NB4 (cell line): ENCODE data around the gene UGT8.

Source experiments
- DNase-seq: peaks from one replicate; pipeline ENCODE4 v3.0.0; 2010; ENCODE audit warnings: low read depth
- H3K4me3 ChIP-seq: one replicate; pipeline ENCODE4 v1.5.1; 2011; ENCODE audit warnings: mild to moderate bottlenecking, low read depth, low read length, moderate library complexity
- MYC ChIP-seq: IDR thresholded peaks from 2 replicates; pipeline ENCODE4 v1.6.1; 2011; ENCODE audit warnings: low read depth, low read length
- POLR2A ChIP-seq: IDR thresholded peaks from 2 replicates; pipeline ENCODE4 v1.6.1; 2011; ENCODE audit warnings: mild to moderate bottlenecking; ENCODE audit not compliant: insufficient read length; ENCODE audit errors: extremely low read depth
- TF ChIP-seq, protein P1 (sequence below): IDR thresholded peaks from 2 replicates; pipeline ENCODE4 v1.6.1; 2011; ENCODE audit warnings: low read depth, low read length
- TF ChIP-seq, protein P2 (sequence below): IDR thresholded peaks from one replicate; pipeline ENCODE4 v1.5.1; 2012; ENCODE audit warnings: low read depth, low read length

UGT8 gene

DNA sequence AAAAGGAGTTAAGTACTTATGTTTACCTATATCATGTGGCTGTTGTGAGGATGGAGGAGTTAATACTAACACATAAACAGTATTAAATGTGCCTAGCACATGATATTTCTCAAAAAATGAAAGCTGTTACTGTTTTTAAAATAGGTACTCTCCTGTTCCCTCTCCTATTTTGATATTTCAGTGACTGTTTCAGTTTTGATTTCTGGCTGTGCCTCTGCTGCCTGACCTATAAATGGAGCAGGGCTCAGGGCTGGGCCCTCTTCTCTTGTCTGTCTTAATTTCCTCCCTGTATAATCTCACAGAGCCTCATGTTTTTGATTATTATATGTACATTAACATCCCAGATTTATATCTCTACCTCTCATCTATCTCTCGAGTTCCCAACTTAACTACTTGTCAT, 93.3 kb downstream of the UGT8 start:
- H3K4me3 ChIP-seq: no peak overlapping the region
- DNase-seq: no peak
- TF ChIP-seq, protein P1, sequence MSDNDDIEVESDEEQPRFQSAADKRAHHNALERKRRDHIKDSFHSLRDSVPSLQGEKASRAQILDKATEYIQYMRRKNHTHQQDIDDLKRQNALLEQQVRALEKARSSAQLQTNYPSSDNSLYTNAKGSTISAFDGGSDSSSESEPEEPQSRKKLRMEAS: no peak
- no peak for TF ChIP-seq POLR2A
- TF ChIP-seq, protein P2, sequence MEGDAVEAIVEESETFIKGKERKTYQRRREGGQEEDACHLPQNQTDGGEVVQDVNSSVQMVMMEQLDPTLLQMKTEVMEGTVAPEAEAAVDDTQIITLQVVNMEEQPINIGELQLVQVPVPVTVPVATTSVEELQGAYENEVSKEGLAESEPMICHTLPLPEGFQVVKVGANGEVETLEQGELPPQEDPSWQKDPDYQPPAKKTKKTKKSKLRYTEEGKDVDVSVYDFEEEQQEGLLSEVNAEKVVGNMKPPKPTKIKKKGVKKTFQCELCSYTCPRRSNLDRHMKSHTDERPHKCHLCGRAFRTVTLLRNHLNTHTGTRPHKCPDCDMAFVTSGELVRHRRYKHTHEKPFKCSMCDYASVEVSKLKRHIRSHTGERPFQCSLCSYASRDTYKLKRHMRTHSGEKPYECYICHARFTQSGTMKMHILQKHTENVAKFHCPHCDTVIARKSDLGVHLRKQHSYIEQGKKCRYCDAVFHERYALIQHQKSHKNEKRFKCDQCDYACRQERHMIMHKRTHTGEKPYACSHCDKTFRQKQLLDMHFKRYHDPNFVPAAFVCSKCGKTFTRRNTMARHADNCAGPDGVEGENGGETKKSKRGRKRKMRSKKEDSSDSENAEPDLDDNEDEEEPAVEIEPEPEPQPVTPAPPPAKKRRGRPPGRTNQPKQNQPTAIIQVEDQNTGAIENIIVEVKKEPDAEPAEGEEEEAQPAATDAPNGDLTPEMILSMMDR: no peak
- TF ChIP-seq MYC: no peak

DNA sequence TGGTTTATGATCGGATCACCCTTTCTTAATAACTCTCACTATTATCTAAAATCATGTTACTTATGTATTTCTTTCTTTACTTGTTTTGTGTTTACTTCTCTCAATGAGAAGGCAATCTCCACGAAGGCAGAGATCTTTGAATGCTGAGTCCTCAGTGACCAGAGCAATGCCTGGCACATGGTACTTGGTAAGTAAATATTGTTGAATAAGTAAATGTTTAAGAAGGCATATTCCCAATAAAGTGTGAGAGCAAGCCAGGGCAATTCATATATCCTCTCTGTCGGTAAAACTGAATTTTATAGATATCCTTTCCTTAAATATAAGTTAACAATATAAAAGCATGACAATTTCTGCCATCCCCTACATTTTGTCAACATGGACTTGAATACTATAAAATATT, 94.4 kb downstream of the UGT8 start:
- TF ChIP-seq, protein P1: no peak
- TF ChIP-seq, protein P2: no peak
- no peak for TF ChIP-seq MYC
- no peak for TF ChIP-seq POLR2A
- no peak for DNase-seq
- no peak overlapping the region for H3K4me3 ChIP-seq

DNA sequence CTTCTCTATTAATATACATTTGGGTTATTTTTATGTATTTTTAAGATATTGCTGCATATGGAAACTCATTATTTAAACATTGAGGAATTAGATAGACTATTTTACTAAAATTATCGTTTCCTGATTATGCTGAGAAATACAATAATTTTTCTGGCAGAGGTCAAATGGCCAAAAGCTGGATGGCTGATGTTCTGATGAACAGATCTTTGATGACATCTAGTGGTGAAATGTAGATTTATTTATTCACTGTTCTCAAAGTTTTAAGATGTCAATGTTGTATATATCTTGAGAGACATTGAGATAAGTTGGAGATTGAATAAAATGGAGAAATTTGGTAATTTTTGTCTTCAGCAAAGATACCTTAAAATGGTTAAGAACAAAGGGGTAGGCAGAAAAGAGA, 96.2 kb downstream of the UGT8 start:
- no peak overlapping the region for H3K4me3 ChIP-seq
- TF ChIP-seq MYC: no peak
- TF ChIP-seq, protein P2: no peak
- TF ChIP-seq, protein P1: no peak
- no peak for TF ChIP-seq POLR2A
- DNase-seq: peak; percentile 46

DNA sequence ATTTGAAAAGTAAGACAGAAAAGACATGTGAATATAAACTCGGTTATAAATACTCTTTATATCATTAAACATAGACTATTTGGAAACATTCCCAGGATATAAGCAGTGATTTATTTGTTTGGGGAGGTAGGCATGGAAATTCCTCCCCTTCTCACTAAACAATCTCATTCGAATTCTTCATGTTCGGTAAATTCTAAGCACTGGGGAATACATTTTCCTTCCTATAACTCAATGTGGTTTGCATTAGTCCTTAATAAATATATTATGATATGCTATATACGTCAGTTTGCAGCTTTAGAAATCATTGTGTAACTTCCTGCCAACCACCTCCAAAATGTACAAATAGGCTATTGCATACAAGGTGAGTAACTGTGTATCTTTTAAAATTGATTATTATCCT, 99.6 kb downstream of the UGT8 start:
- no peak overlapping the region for H3K4me3 ChIP-seq
- TF ChIP-seq, protein P2: no peak
- TF ChIP-seq, protein P1: no peak
- no peak for TF ChIP-seq MYC
- TF ChIP-seq POLR2A: no peak
- no peak for DNase-seq

DNA sequence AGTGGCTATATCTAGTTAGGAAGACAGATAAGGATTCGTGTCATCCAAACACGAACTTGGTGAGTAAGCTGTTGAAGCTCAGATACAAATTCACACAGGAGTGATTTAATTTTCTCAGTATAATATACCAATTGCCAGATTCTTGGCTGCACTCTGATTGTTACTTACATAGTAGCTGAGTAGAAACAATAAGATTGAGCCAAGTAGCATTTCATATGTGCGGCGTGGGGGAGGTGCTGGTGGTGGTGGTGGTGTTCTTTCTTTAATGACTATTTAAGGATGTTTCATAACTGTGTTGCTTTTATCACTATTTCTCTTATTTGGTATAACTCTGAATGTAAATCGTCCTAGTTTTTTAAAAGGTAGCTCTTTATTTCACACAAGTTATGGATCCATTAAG, 102.9 kb downstream of the UGT8 start:
- DNase-seq: no peak
- H3K4me3 ChIP-seq: no peak overlapping the region
- TF ChIP-seq, protein P1: no peak
- TF ChIP-seq, protein P2: no peak
- no peak for TF ChIP-seq MYC
- TF ChIP-seq POLR2A: no peak

DNA sequence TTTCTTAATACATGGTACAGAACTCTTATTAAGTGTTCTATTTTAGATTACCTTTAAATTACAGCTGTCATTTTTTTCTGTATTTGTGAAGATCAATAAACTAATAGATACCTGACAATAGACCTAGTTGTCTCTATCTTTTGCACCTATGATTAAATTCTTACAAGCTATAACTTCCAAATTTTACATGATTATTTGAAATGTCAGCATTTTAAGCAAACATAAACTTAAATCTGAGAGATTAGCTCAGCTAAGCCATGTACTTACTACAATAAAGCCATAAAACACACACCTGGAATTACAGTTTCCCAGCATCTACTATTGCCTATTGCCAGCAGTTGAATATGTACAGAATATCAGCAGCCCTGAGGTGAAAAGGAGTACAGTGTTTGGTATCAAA, 118.8 kb downstream of the UGT8 start:
- no peak for DNase-seq
- no peak overlapping the region for H3K4me3 ChIP-seq
- TF ChIP-seq, protein P1: no peak
- TF ChIP-seq MYC (no peak), POLR2A (no peak)
- TF ChIP-seq, protein P2: no peak
